ENCODE data around the gene RPRD1B. TPM values are rescaled to one million over a fixed set of nuclear protein-coding genes. Genes with fewer than 3 reads are reported as not detected.

The RPRD1B gene
- total RNA-seq, 2 donors from 2014 or later: 22.7 to 42.5 TPM

GRCh38 chr20:38043512-38044300, 10.2 kb downstream of the RPRD1B start:
- intact Hi-C loops (cut with DNase I): no loop called here
- Histone ChIP-seq H3K4me3 (no peak overlapping the region), H3K27me3 (no peaks in the 10 kb centered on the region), H3K36me3 (peaks cover 3% of the 10 kb centered on the region), H3K9me3 (no peaks in the 10 kb centered on the region), H3K27ac (no peak overlapping the region), H3K9ac (ENCODE audit: low read depth in 2 of 2, low read length in 2 of 2) (no peak overlapping the region), H3K4me1 (no peaks in the 10 kb centered on the region)
- TF ChIP-seq CTCF (IDR thresholded peaks at IDR 0.05): no peak
- DNase-seq: no peak

- Histone ChIP-seq H3K4me3 (no peak overlapping the region), H3K27me3 (no peaks in the 10 kb centered on the region), H3K27ac (no peak overlapping the region), H3K36me3 (peaks cover 3% of the 10 kb centered on the region), H3K9ac (ENCODE audit: low read depth in 2 of 2, low read length in 2 of 2) (no peak overlapping the region), H3K9me3 (no peaks in the 10 kb centered on the region), H3K4me1 (no peaks in the 10 kb centered on the region)
- no peak for DNase-seq
- TF ChIP-seq CTCF (IDR thresholded peaks at IDR 0.05): no peak
- intact Hi-C loops (cut with DNase I): no loop called here
Observed at GRCh38 chr20:38044685-38045084, 11.1 kb downstream of the RPRD1B start.

GRCh38 chr20:38046572-38046971, 13.0 kb downstream of the RPRD1B start:
- Histone ChIP-seq H3K27ac (no peak overlapping the region), H3K27me3 (no peaks in the 10 kb centered on the region), H3K4me1 (no peaks in the 10 kb centered on the region), H3K4me3 (no peak overlapping the region), H3K36me3 (peaks cover 6% of the 10 kb centered on the region), H3K9ac (ENCODE audit: low read depth in 2 of 2, low read length in 2 of 2) (no peak overlapping the region), H3K9me3 (no peaks in the 10 kb centered on the region)
- intact Hi-C loops (cut with DNase I): no loop called here
- no peak for DNase-seq
- TF ChIP-seq CTCF (IDR thresholded peaks at IDR 0.05): no peak

GRCh38 chr20:38049800-38050199, 16.3 kb downstream of the RPRD1B start:
- no peaks in the 10 kb centered on the region for H3K9me3 ChIP-seq
- no peak overlapping the region for H3K9ac ChIP-seq (ENCODE audit: low read depth in 2 of 2, low read length in 2 of 2)
- DNase-seq: no peak
- peaks cover 6% of the 10 kb centered on the region for H3K36me3 ChIP-seq
- H3K4me1 ChIP-seq: no peaks in the 10 kb centered on the region
- intact Hi-C loops (cut with DNase I): no loop called here
- no peak overlapping the region for H3K27ac ChIP-seq
- H3K4me3 ChIP-seq: no peak overlapping the region
- no peaks in the 10 kb centered on the region for H3K27me3 ChIP-seq
- no peak for TF ChIP-seq CTCF (IDR thresholded peaks at IDR 0.05)

- no peaks in the 10 kb centered on the region for H3K4me1 ChIP-seq
- no peaks in the 10 kb centered on the region for H3K9me3 ChIP-seq
- H3K4me3 ChIP-seq: no peak overlapping the region
- intact Hi-C loops (cut with DNase I): no loop called here
- no peaks in the 10 kb centered on the region for H3K27me3 ChIP-seq
- TF ChIP-seq CTCF (IDR thresholded peaks at IDR 0.05): no peak
- no peak for DNase-seq
- peaks cover 6% of the 10 kb centered on the region for H3K36me3 ChIP-seq
- no peak overlapping the region for H3K9ac ChIP-seq (ENCODE audit: low read depth in 2 of 2, low read length in 2 of 2)
- H3K27ac ChIP-seq: no peak overlapping the region
Observed at GRCh38 chr20:38050686-38051085, 17.1 kb downstream of the RPRD1B start.

Measured in colonic mucosa (tissue), 4 donors.